Type B pancreatic cell (in vitro differentiated cells): ENCODE results near the gene RPS6KA2. TPM values are rescaled to one million over a fixed set of nuclear protein-coding genes. Genes with fewer than 3 reads are reported as not detected.

ENCODE experiments used
- DNase-seq: peaks from one replicate; pipeline ENCODE4 v3.0.0; 2021; ENCODE audit warnings: mixed read lengths; ENCODE audit not compliant: unreplicated experiment; ENCODE audit errors: extremely low spot score
- H3K27ac Mint-ChIP-seq: 2 replicates; pipeline ENCODE4 v1.8.0; 2021; ENCODE audit warnings: mild to moderate bottlenecking, mixed read lengths
- H3K27me3 Mint-ChIP-seq: 2 replicates; pipeline ENCODE4 v1.8.0; 2021; ENCODE audit warnings: mixed read lengths
- H3K36me3 Mint-ChIP-seq: 2 replicates; pipeline ENCODE4 v1.8.0; 2021; ENCODE audit warnings: mixed read lengths
- H3K4me1 Mint-ChIP-seq: one replicate; pipeline ENCODE4 v1.8.0; 2021; ENCODE audit warnings: mixed read lengths; ENCODE audit not compliant: unreplicated experiment
- H3K4me3 Mint-ChIP-seq: 2 replicates; pipeline ENCODE4 v1.8.0; 2021; ENCODE audit warnings: mild to moderate bottlenecking, mixed read lengths
- H3K9me3 Mint-ChIP-seq: 2 replicates; pipeline ENCODE4 v1.8.0; 2021; ENCODE audit warnings: mixed read lengths
- total RNA-seq: library from RNA; stranded (reverse); gene quantifications from 2 replicates; pipeline ENCODE4 v1.2.1, GENCODE V29; 2021; ENCODE audit warnings: low replicate concordance
- TF ChIP-seq, protein P1 (sequence below): fragments of 200-600 bp; sonication (generic); conservative IDR thresholded peaks from 2 replicates; pipeline ENCODE4 v1.5.0; 2021; ENCODE audit warnings: antibody characterized with exemption, mild to moderate bottlenecking

The RPS6KA2 gene
- total RNA-seq, 1 donor from 2014 or later: 23.8 TPM

DNA sequence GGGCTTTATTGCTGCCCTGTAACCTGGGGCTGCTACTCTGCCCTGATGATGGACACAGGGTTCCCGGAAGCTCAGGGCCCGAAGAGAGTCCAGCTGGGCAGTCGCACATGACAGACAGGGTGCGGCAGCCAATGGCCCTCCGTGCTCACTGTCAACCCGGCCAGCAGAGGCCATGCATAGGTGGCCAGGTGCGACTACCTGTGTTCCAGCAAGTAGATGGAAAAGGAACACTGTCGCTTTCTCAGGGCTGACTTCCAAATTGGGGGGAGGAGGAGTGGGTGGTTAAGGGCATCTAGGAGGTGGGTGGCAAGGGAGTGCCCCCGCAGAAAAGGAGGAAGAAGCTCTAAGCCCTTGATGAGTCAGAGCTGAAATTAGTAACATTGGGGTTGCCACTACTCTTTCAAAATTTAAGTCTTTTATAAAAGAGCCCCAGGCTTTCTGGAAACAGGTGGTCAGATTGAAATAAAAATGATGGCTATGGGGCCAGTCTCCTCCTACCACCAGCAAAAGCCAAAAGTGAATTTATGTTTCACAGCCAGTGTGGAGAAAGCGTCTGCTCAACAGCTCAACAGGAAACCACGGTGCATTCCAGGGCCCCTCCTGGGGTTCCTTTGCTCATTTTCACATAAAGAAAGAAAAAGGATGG, 38.2 kb downstream of the RPS6KA2 start:
- H3K36me3 Mint-ChIP-seq: no peaks in the 10 kb centered on the region
- DNase-seq: no peak
- H3K27ac Mint-ChIP-seq: no peak overlapping the region
- H3K4me3 Mint-ChIP-seq: no peak overlapping the region
- TF ChIP-seq, protein P1, sequence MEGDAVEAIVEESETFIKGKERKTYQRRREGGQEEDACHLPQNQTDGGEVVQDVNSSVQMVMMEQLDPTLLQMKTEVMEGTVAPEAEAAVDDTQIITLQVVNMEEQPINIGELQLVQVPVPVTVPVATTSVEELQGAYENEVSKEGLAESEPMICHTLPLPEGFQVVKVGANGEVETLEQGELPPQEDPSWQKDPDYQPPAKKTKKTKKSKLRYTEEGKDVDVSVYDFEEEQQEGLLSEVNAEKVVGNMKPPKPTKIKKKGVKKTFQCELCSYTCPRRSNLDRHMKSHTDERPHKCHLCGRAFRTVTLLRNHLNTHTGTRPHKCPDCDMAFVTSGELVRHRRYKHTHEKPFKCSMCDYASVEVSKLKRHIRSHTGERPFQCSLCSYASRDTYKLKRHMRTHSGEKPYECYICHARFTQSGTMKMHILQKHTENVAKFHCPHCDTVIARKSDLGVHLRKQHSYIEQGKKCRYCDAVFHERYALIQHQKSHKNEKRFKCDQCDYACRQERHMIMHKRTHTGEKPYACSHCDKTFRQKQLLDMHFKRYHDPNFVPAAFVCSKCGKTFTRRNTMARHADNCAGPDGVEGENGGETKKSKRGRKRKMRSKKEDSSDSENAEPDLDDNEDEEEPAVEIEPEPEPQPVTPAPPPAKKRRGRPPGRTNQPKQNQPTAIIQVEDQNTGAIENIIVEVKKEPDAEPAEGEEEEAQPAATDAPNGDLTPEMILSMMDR: no peak
- H3K4me1 Mint-ChIP-seq: peaks cover 33% of the 10 kb centered on the region
- no peaks in the 10 kb centered on the region for H3K27me3 Mint-ChIP-seq
- H3K9me3 Mint-ChIP-seq: no peaks in the 10 kb centered on the region

DNA sequence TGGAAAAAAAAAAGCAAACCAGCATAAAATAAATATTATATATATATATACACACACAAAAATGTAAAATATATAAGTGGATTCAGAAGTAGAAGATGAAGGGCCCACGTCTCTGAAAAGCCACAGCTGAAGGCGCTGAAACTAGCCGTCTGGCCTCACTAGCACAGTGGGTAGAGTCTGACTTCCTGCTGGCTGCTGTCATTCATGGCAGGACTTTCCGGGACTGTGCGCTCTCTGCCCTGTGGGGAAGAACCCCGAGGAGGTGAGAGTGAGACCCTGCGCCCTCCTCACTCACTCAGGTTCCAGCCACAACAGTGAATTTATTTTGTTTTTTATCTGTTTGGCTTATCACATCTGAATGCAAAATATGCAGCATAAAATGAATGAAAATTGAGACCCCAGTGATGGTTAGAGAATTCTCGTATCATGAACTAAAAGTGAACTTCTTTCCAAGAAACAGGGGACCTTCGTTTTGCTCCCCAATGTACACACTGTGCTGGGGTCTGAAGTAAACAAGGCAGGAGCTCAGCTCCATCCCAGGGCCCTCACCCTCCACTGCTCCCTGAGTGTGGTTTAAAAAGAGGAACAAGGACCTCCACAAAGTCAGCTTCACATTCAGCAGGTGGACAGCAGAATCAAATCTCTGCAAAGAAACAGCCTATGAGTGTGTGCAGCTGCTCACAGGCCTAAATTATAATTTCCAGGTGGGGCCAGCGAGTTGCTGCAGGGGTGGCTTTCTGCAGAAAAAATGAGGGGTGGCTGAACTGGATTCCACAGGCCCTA, 39.2 kb downstream of the RPS6KA2 start:
- no peaks in the 10 kb centered on the region for H3K9me3 Mint-ChIP-seq
- TF ChIP-seq, protein P1: no peak
- no peaks in the 10 kb centered on the region for H3K27me3 Mint-ChIP-seq
- no peak for DNase-seq
- H3K36me3 Mint-ChIP-seq: no peaks in the 10 kb centered on the region
- peaks cover 39% of the 10 kb centered on the region for H3K4me1 Mint-ChIP-seq
- no peak overlapping the region for H3K4me3 Mint-ChIP-seq
- no peak overlapping the region for H3K27ac Mint-ChIP-seq

DNA sequence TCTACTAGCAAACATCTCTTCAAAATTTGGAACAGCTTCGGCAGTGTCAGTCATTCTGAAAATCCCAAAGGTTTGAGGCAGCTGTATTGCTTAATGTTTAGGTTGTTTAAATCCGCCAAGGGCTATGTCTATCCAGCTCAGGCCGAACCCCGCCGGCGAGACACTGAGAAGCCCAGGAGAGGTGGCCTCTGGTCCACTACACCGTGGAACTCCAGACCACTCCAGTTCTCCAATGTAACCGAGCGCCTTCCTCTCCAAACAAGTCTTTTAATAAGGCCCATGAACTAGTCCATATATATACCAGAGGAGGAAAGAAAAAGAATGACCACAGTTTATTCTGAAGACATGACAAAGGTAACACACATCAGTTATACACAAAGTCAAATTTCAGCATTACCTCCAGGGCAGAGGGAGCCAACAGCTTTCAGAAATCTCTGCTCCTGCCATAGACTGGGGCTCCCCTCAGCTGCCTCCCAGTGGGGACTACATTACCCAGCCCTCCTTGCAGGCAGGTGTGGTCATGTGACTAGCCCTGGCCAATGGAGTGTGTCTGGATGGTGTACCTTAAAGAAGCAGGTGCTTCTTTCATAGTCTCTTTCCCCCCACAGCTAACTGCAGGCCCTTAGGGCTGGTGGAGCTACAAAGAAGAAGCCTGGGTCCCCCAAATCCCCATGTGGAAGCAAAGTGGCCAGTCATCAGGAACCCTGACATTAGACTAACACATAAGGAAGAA, 40.5 kb downstream of the RPS6KA2 start, which contains the start of gene RAMACL:
RAMACL (minus strand) TSS at position 255 of the 733 bp plus-strand sequence; CDS start at position 54, 201 bp downstream.
- no peaks in the 10 kb centered on the region for H3K36me3 Mint-ChIP-seq
- no peak within 1 kb of the TSS for H3K4me3 Mint-ChIP-seq
- H3K4me1 Mint-ChIP-seq: peaks cover 41% of the 10 kb centered on the region
- TF ChIP-seq, protein P1: no peak
- DNase-seq: no peak
- H3K27me3 Mint-ChIP-seq: no peaks in the 10 kb centered on the region
- no peaks in the 10 kb centered on the region for H3K9me3 Mint-ChIP-seq
- no peak within 1 kb of the TSS for H3K27ac Mint-ChIP-seq

DNA sequence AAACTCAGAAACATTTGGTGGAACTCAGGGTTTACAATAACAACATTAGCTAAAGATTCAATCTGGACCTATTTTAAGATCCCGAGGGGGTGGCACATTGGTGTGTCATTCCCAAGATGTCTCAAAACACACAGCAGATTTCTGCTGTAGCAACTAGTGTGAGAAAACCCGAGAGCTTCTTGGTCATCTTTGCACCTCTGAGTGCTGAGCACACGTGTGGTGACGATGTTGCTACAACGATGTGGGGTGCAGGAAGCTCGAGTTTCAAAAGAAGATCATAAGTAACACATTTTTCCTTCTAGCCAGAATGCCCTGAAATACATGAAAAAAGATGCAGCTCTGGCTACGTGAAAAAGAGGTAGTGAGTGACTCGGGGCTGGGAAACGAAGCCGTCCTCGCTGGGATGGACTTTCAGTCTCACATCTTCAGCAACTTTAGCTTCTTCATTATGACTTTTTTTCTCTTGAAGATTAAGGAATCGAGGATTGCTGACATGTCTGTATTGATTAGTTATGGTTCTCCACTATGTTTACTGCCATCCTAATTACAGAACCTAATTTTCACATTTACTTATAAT, 42.1 kb downstream of the RPS6KA2 start:
- H3K4me3 Mint-ChIP-seq: no peak overlapping the region
- DNase-seq: no peak
- TF ChIP-seq, protein P1: no peak
- no peak overlapping the region for H3K27ac Mint-ChIP-seq
- no peaks in the 10 kb centered on the region for H3K27me3 Mint-ChIP-seq
- H3K9me3 Mint-ChIP-seq: no peaks in the 10 kb centered on the region
- H3K4me1 Mint-ChIP-seq: peaks cover 31% of the 10 kb centered on the region
- no peaks in the 10 kb centered on the region for H3K36me3 Mint-ChIP-seq

DNA sequence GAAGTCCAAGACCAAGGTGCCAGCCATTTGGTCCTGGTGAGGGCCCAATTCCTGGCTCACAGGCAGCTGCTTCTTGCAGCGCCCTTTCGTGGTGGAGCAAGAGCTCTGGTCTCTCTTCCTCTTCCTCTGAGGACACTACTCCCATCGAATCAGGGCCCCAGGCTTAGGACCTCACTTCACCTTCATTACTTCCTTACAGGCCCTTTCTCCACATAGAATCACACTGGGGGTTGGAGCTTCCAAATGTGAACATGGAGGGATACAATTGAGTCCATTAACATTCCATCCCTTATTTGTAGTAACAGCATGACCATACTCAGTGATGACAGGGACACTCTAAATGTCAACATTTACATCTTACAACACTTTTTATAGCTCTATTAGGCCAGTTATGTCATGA, 42.9 kb downstream of the RPS6KA2 start:
- TF ChIP-seq, protein P1: no peak
- H3K36me3 Mint-ChIP-seq: peaks cover 4% of the 10 kb centered on the region
- H3K4me3 Mint-ChIP-seq: no peak overlapping the region
- H3K27ac Mint-ChIP-seq: no peak overlapping the region
- peaks cover 23% of the 10 kb centered on the region for H3K4me1 Mint-ChIP-seq
- no peak for DNase-seq
- H3K9me3 Mint-ChIP-seq: no peaks in the 10 kb centered on the region
- H3K27me3 Mint-ChIP-seq: no peaks in the 10 kb centered on the region
